MM.1S (cell line): ENCODE measurements around the gene CDK5R2.

ENCODE experiments used
- CTCF ChIP-seq: fragments of 300-600 bp; sonication (generic); IDR thresholded peaks from 2 replicates; pipeline ENCODE4 v1.5.1; 2016; ENCODE audit warnings: antibody characterized with exemption, low read length, mixed read lengths
- EZH2 ChIP-seq: fragments of 300-600 bp; sonication (generic); optimal IDR thresholded peaks from 2 replicates; pipeline ENCODE3; 2017; ENCODE audit warnings: low read depth, mild to moderate bottlenecking, antibody characterized with exemption, low read length, mixed read lengths
- EZH2phosphoT487 ChIP-seq: fragments of 300-600 bp; sonication (generic); IDR thresholded peaks from 2 replicates; pipeline ENCODE4 v1.6.1; 2018; ENCODE audit warnings: antibody characterized with exemption, low read length

- TF ChIP-seq CTCF (no peak), EZH2 (no peak), EZH2phosphoT487 (no peak)
These were observed 31.6 kb upstream of the CDK5R2 start for GRCh38 chr2:218927876-218928275.
